GM21576 (cell line): ENCODE results near the gene RCOR2.

ENCODE experiments used
- ATAC-seq: cut with Tn5 transposase; IDR thresholded peaks from one replicate; pipeline ENCODE4 v1.9.1; 2021; ENCODE audit warnings: mild to moderate bottlenecking, moderate library complexity; ENCODE audit not compliant: unreplicated experiment

The RCOR2 gene

GRCh38 chr11:63923319-63923718, 6.4 kb upstream of the RCOR2 start:
- no peak for ATAC-seq

- ATAC-seq, result no peak
Measured at GRCh38 chr11:63922673-63923192, 5.8 kb upstream of the RCOR2 start.

GRCh38 chr11:63920939-63921417, 4.0 kb upstream of the RCOR2 start:
- no peak for ATAC-seq

GRCh38 chr11:63920126-63920938, 3.4 kb upstream of the RCOR2 start:
- no peak for ATAC-seq

- ATAC-seq, result no peak
Measured at GRCh38 chr11:63919267-63920125, 2.5 kb upstream of the RCOR2 start.

GRCh38 chr11:63918507-63919191, 1.7 kb upstream of the RCOR2 start:
- no peak for ATAC-seq

- ATAC-seq, result no peak
Measured at GRCh38 chr11:63917692-63918506, 935 bp upstream of the RCOR2 start.

GRCh38 chr11:63915961-63916836, 765 bp downstream of the RCOR2 start:
- no peak for ATAC-seq

- no peak for ATAC-seq
Measured at GRCh38 chr11:63914896-63915691, 1.9 kb downstream of the RCOR2 start.

- ATAC-seq, result no peak
Measured at GRCh38 chr11:63913866-63914830, 2.8 kb downstream of the RCOR2 start.

GRCh38 chr11:63912678-63913077, 4.3 kb downstream of the RCOR2 start:
- ATAC-seq, result no peak

GRCh38 chr11:63911876-63912275, 5.1 kb downstream of the RCOR2 start:
- no peak for ATAC-seq

- no peak for ATAC-seq
Measured at GRCh38 chr11:63911440-63911839, 5.5 kb downstream of the RCOR2 start.

GRCh38 chr11:63910675-63911074, 6.3 kb downstream of the RCOR2 start:
- ATAC-seq, result no peak

GRCh38 chr11:63909591-63910506, 7.1 kb downstream of the RCOR2 start:
- no peak for ATAC-seq
